Suppressor macrophage treated with lipopolysaccharide for 4 hours (primary cell): Measurements from ENCODE around the gene SOX6.
"Not testable (repeated sequence)": the region's sequence is repeated elsewhere in the genome, so short reads cannot be mapped to it uniquely, and the experiment has no call there.

ENCODE experiments used
- DNase-seq: peaks from one replicate; pipeline ENCODE4 v3.0.0-alpha.2; 2020

Gene SOX6

DNA sequence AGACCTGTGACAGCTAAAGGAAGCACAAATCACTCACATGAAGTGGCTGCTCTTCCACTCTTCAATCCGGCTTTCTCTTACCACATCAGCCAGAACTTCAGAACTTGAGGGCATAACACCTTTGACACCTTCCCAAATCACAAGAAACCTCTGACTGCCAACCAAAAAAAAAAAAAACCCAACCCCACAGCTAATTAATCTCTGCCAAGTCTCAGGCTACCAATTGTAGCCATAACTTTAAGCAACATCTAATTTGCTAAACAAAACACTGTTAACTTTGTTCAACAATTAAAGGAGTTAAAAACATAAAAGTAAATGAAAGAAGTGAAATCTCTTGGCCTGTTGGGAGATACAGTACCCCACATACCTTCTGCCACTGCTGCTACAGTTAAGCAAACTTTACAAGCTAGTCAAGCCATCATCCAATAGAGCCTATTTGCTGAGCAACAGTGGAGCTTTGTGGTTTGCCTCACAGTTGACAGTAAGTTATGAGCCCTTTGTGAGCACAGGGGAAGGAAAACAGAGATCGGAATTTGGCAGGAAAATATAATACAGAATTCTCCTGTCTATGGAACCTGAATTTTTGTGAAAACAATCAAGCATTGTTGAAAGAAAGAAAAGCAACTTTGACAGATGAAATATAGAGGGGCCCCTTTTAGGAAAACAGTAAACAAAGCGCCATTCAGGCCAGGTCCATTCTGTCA lies at the start of gene SOX6:
TSS of gene SOX6 (minus strand) at position 490 of the 704 bp plus-strand sequence. CDS start 15,298 bp downstream, outside the sequence.
- no peak for DNase-seq

DNA sequence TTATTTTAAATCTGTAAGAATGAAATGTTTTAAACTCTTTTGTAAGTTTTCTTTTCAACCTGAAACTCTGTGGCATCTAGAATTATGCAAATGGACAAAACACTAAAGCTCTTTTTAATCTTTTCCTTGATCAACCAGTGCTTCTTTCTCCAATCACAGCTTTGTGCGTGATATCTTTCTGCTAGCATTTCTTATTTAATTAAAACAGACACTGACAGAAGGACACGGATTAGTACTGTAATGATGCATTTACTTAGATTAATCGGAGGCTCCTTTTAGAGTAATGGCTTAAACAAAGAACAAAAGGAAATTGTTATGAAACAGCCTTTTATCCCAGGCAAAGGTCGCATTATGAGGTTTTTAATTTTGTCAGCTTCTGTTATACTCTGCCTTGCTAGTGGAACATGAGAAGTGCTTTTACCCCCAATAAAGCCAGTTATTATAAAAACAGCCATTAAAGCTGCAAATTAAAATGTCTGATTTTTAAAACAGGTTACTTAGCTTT lies 48.5 kb upstream of the SOX6 start:
- DNase-seq: no peak

DNA sequence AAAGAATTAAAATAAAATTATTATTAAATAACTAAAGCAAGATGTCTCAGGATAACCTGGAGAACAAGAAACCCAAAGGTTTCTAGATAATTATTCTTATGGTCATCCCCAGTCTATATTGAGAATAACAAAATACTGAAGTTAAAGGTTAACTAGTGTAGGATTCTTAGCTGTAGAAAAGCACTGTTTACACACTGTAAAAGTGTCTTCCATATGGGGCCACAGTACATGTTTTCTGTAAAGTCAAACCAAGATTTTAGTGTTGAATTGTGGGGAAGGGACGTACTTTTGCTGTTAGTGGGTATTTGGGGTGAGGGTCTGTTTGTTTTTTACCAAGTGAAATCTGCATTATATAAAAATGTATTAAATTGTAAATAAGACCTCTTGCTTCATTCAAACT lies 47.5 kb upstream of the SOX6 start:
- DNase-seq: no peak

DNA sequence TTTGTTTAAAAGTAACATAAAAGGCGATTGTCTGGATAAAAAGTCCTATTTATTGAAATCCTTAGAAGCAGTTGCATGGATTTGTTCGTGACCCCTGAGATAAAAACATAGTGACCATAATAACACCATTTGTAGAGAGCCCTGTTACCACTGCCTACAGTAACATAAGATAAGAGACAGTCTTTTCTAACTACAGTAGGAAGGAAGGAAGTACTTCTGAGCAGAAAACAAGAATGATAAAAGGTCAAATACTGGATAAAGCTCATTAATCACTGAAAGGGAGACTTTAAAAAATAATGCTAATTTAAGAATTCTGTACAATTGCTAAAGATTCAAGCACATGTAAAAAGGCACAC lies 47.1 kb upstream of the SOX6 start:
- DNase-seq: no peak

DNA sequence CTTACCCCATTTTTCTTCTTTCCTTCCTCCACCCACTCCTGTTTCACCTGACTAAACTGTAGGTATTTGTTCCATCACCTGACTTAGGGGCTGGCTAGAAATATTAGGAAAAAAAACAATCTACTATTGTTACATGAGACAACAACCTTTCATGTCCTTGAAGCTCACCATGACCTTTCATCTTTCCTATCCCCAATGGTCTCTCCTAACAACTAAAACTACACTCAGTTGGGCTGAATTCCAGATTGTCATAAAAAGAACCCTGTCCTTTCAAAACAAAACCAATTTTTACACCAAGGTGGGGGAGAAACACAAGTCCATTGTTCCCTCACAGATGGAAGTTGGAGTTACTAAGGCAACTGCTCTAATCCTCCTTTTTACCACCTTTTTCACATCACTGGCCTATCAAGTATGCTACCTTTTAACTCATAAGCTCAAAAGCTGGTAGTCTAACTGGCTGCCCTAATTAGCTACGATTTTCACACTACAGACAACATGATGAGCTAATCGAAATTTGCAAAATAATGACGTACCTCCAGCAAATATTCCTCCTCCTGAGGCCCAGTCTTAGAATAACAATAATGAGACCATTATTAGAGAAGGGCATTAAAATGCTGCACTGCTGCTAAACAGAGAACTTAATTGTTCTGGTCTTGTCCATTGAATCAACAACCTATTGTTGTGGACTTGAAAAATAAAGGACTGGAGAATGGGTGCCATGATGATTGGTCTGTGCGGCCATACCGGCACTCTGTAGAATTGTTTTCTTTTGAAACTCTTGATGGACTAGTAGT lies 46.5 kb upstream of the SOX6 start:
- DNase-seq: no peak

DNA sequence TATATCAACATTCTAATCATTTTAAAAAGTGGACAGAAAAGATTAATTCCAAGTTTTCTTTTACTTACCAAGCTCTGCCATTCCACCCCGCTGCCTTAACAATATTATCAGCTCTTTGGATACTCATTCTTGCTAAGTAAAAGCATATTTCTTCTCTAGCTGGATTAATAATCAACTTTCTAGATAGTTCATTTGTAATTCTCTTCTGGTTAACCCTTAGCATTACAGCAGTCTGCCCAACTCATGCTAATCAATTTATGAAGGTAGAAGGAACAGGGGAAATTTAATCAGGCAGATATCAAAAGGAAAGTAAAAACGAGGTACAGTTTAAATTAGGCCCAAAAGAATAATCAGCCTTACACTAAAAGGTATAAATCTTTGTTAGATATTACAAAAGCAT lies 41.0 kb upstream of the SOX6 start:
- DNase-seq: no peak

DNA sequence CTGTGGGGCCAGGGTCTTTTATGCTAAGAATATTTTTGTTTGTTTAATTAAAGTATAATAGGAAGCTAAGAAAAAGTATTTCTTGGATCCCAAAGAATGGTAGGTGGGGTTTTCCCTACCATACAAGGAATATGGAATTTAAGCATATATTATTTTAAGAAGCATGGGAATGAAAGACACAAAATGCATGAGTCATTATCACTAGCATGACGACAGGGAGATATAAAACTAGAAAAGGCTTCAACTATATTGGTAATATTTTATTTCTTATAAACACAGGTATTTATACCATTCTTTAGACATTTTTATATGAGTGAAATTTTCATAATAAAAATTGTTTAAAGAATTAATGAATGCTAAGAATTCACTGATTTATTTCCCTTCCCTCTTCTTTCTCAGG lies 39.3 kb upstream of the SOX6 start:
- DNase-seq: no peak

DNA sequence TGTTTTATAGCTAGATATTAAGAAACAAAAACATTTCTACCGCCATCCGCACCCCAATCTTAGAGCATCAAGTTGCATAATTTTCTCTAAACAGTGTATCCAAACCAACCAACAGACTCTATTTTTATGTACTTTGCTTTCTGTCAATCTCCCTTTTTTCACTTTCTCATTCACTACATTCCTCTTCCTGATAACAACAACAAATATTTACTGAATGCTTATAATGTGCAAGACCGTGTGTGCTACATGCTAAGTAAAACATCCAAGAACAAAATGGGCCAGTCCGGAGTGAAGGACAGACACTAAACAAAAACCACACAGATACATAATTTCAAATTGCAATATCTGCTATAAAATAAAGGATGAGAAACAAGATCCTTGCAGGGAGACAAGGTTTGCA lies 38.6 kb upstream of the SOX6 start:
- DNase-seq: no peak

DNA sequence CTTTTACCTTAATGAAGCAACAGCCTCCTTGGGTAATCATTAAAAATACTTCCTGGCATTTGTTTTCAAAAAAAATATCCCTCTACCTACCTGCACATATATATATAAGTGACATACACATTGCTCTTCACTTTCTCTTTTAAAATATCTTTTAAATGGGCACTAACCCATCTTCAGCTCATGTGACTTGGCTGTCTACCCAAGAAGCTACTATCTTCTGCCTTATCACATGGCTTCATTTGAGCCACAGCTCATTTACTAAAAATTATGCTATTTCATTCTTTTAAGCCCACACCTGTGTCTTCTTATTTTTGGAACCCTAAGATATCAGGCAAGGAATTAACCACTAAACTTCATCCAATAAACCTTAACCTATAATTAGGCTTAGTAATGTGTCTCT lies 37.0 kb upstream of the SOX6 start:
- DNase-seq: no peak

DNA sequence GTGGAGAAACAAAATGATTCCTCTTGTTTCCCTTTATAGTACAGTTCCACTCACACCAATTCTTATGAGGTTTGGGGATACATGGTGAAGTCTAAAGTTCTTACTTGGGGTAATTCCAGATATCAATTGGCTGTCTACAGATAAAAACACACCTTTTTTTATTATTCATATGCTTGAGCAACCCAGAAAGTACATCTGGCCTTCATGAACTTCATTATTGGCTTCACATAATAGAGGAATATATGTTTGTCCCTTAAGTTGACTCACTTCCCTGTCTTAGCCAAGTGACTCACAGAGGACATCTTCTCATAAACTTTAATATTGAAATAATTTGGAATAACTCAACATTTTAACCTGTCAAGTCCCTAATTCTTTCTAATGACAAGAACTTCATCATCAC lies 36.3 kb upstream of the SOX6 start:
- DNase-seq: no peak

DNA sequence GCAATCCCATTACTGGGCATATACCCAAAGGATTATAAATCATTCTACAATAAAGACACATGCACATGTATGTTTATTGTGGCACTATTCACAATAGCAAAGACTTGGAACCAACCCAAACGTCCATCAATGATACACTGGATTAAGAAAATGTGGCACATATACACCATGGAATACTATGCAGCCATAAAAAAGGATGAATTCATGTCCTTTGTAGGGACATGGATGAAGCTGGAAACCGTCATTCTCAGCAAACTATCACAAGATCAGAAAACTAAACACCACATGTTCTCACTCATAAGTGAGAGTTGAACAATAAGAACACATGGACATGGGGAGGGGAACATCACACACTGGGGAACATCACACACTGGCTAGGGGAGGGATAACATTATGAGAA lies 34.5 kb upstream of the SOX6 start:
- DNase-seq: not testable (repeated sequence)

DNA sequence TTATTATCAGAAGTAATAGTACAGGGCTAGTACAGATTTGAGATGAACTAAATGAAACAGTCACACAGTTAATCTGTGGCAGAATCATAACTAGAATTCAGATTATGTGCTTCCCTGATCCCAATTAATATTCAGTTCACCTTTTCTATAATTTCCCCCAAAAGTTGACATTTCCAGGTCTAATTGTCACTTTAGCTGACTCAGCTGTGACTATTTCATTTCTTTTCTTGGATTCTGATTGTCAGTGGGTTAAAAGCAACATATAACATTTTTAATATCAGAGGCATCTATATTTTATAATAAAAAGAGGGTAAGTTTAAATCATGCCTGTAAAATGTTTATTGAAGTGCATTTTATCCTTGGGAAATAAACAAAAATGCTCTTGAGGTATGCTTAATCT lies 28.8 kb upstream of the SOX6 start:
- no peak for DNase-seq

DNA sequence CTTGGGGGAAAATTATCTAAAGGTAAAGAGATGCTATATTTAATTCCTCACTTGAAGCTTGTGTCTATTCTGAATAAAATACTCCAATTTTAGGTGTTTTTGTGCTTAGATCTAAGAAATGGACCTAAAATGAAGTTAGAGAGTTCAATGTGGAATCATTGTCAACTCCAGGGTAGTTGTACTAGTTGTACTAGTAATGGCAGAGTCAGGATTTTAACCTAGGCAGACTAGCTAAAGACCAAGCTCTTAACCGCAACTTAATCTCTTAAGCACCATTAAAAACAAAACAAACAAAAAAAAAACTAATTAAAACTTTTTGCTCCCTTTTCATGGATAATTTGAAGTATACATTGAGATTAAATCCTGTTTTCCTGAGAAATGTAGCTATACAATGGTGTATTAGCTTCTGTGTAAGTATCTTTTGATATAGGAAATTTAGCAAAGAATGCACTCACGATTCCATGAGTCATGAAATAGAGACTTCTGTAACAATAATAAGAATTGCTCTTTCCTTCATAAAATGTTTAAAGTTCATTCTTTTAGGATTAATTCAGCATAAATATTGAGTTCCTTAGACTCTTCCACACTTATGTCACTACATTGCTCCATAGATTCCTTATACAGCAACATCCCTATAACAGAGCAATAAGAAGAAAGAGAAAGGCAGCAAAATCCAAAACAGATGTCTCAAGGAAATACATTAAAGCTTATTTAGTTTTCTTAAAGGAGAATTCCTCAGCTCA lies 26.5 kb upstream of the SOX6 start:
- no peak for DNase-seq

DNA sequence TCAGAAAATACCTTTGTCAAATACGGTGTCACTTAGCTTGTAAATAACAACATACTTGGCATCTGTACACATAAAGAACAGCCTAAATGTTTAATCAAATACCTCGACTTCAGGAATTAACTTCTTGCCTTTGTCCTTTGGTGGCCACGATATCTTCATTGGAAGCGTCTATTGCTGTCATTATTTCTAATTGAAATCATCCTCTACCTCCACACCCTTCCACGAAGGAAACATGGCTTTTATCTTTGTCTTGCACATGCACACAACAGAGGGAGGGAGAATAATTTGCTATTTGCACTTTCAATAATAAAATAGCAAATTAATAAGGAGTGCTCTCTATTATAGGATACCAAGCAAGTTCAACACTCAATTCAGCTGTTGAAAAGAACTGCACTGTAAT lies 25.8 kb upstream of the SOX6 start:
- DNase-seq: no peak

DNA sequence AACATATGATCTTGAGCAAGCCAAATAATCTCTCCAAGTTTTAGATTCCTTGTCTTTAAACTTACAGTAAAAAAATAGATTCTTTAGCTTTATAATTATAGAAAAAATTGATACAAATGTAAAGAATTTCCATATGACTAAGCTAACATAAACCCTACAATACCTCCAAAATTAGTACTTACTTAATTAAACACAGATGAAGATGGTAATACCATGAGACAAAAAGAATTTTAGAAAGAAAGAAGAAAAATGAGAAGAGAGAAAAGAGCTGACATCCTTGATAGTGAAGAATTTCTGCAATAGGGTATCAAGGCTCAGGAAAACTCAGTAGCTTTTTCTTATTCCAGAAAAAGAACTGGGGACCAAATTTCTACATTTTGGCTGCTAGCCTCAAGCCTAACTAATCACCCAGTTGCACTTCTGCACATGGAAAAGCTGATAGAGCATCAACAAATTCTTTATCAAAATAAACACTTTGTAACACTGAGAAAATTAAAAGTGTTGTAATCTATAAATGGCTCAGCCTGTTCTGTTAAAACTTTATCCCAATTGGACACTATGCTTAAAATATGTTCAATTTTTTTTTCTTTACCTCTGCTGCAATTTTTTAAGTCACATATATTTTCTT lies 24.7 kb upstream of the SOX6 start:
- DNase-seq: no peak

DNA sequence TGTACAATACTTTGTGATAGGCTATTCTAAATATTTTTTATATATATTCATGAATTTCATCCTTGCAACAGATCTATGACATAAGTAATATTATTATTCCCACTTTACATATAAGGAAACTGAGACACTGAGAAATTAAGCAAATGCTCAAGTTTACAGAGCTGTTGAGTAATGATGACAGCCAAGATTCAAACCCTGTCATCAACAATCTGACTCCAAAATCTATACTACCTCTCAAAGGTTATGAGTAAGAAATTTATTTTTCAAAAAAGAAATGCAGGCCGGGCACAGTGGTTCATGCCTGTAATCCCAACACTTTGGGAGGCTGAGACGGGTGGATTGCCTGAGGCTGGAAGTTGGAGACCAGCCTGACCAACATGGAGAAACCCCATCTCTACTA lies 22.6 kb upstream of the SOX6 start:
- DNase-seq: no peak

DNA sequence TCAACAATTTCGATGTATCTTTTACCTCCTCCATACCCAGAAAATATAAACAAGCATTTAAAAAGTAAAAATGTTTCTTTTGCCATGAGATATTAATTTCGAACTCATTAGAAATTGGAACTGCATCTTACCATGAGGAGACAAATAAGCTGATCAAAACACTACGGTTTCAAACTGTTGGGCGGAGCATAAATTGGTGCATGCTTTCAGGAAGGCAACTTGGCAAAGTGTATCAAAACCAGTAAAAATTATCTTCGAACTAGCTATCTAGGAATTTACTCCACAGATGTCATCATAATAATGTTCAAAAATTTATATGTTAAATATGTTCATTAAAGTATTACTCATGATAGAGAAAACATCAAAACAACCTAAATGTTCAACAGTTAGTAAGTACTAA lies 21.4 kb upstream of the SOX6 start:
- no peak for DNase-seq

DNA sequence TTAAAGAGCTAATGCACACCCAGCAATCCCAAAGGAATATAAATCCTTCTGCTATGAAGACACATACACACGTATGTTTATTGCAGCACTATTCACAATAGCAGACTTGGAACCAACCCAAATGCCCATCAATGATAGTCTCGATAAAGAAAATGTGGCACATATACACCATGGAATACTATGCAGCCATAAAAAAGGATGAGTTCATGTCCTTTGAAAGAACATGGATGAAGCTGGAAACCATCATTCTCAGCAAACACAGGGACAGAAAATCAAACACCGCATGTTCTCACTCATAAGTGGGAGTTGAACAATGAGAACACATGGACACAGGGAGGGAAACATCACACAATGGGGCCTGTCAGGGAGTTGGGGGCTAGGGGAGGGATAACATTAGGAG lies 19.3 kb upstream of the SOX6 start:
- DNase-seq: not testable (repeated sequence)

DNA sequence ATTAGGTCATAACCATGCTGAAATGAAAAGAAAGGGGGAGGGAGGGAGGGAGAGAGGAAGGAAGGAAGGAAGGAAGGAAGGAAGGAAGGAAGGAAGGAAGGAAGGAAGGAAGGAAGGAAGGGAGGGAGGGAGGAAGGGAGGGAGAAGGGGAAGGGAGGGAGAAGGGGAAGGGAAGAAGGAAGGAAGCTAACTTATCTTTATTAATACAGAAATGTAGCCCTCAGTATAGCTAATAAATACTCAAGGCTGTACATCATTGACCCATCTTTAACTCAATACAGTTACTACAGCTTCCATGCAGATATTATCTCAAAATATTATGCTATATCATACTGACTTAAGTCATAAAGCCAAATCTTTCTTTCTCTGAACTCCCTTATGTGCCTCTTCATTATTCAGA lies 17.4 kb upstream of the SOX6 start:
- DNase-seq: no peak

DNA sequence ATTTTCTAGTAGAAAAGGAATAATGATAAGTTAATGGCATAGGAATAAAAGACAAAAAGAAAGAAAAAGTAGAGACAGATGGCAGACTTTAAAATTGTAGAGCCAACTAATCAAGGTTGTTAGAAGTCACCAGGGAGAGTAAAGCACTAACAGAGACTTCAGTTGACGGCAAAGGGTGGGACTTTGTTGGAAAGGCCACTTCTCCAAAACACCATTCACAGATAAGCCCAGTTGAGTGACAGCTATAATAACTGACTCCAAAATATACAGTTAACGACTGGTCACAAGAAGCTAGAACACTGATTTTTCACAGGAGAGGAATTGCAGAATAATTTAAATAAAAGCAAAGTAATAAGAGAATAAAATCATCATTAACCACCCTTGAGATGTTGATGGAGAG lies 16.0 kb upstream of the SOX6 start:
- no peak for DNase-seq

DNA sequence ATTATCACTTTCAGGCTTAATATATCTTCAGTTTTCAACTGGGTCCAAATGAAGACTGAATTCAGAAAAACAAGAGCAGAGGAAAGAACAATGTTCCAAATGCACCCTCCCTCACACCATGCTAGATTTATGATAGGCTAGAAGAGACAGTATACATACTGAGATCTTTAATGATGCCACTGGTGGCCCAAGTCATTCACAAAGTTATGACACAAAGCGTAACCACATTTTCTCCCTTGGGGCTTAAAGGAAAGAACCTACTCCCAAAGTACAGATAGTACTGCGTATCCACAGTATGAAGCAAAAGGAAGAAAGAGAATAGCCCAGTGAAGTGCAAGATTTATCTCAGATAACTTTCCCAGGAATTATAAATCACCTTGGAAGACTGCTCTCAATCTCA lies 10.9 kb upstream of the SOX6 start:
- no peak for DNase-seq

DNA sequence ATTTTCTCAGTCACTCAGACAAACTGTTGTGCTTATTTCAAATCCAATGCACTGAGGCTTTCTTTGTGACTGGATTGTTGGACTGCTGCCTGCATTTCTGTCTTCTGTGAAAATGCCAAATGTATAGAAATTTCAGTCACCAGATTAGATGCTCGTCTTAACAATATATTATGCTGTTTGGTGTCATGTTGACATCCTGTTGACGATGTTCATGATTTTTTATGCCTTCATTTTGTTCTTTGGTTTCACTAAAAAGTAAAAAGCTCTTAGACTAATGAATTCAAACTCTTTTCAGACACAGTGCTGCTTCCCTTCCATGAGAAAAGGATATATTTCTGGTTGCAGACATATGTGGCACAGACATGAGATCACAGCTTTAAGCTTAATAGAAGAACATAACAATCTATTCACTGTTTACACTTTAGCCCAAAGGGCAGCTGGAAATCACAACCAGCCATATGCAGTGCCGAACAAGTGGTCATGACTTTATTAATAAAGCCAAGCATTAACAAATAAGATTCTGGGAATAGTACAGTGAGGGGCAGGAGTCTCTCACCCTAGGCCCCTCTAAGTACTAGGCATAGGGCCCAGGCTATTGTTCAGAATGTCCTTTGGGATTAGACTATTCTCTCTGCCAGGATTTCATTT lies 9.4 kb upstream of the SOX6 start:
- no peak for DNase-seq

DNA sequence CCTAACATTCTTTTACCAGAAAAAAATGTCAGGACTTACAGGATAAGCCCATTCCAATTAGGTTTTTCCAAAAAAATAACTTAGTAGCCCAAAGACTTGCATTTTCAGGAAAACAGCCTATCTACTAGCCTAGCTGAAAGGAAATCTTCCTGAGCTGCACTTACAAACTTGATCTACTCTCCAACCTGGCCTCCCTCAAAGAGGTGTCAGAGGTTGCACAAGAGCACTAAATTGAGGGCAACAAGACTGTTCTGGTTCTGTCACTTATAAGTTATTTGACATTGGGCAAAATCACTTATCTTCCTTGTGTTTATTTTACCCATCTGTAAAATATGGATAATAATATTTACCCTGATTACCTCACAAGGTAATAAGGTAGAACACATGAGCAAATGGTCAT lies 7.9 kb upstream of the SOX6 start:
- no peak for DNase-seq
